Smooth muscle cell (in vitro differentiated cells): ENCODE results near the gene CLCNKB. TPM values are rescaled to one million over a fixed set of nuclear protein-coding genes. Genes with fewer than 3 reads are reported as not detected.

ENCODE experiments used
- DNase-seq: peaks from one replicate; lab custom pipeline; 2025; ENCODE audit not compliant: unreplicated experiment; lab: John Stamatoyannopoulos, UW
- H2AFZ ChIP-seq: fragments of 200-600 bp; sonication (generic); 2 replicates; pipeline ENCODE4 v1.6.0; 2016; ENCODE audit warnings: antibody characterized with exemption, low read depth, mild to moderate bottlenecking
- H3F3A ChIP-seq: fragments of 200-600 bp; sonication (generic); 2 replicates; pipeline ENCODE4 v1.6.0; 2017; ENCODE audit warnings: antibody characterized with exemption, low read depth
- H3K27ac ChIP-seq: fragments of 200-600 bp; sonication (generic); 2 replicates; pipeline ENCODE4 v1.5.1; 2016; ENCODE audit warnings: low read depth, mild to moderate bottlenecking
- H3K27me3 ChIP-seq: fragments of 200-600 bp; sonication (generic); 2 replicates; pipeline ENCODE4 v1.6.1; 2016; ENCODE audit warnings: low read depth, mild to moderate bottlenecking
- H3K36me3 ChIP-seq: fragments of 200-600 bp; sonication (generic); 2 replicates; pipeline ENCODE4 v1.5.1; 2016; ENCODE audit warnings: low read depth
- H3K4me1 ChIP-seq: fragments of 200-600 bp; sonication (generic); 2 replicates; pipeline ENCODE4 v1.5.1; 2016; ENCODE audit warnings: low read depth
- H3K4me2 ChIP-seq: fragments of 200-600 bp; sonication (generic); 2 replicates; pipeline ENCODE4 v1.6.0; 2016; ENCODE audit warnings: mild to moderate bottlenecking
- H3K4me3 ChIP-seq: fragments of 200-600 bp; sonication (generic); 2 replicates; pipeline ENCODE4 v1.5.1; 2016; ENCODE audit warnings: mild to moderate bottlenecking
- H3K79me2 ChIP-seq: fragments of 200-600 bp; sonication (generic); 2 replicates; pipeline ENCODE4 v1.6.0; 2016; ENCODE audit warnings: low read depth, mild to moderate bottlenecking
- H3K9ac ChIP-seq: fragments of 200-600 bp; sonication (generic); 2 replicates; pipeline ENCODE4 v1.6.0; 2016; ENCODE audit warnings: low read depth
- H3K9me3 ChIP-seq: fragments of 200-600 bp; sonication (generic); replicated peaks from 2 replicates; pipeline ENCODE4 v1.5.1; 2016; ENCODE audit warnings: low read depth
- H4K20me1 ChIP-seq: fragments of 200-600 bp; sonication (generic); 2 replicates; pipeline ENCODE4 v1.6.0; 2016; ENCODE audit warnings: low read depth
- WGBS: methylation state at CpG from one replicate; pipeline ENCODE4 v1.1.7; 2016; ENCODE audit warnings: low lambda C conversion rate; 5-methylcytosine and 5-hydroxymethylcytosine counted together
- polyA plus RNA-seq: library from polyadenylated mRNA; unstranded; fragments of >200 nt; fragmentation: Nextera tagmentation; extraction: Ambion mirVana; gene quantifications from 2 replicates; pipeline ENCODE4 v1.2.1, GENCODE V29; 2016
- total RNA-seq: library from RNA; depleted of rRNA; stranded (reverse); fragments of >200 nt; gene quantifications from 2 replicates; pipeline ENCODE4 v1.2.3, GENCODE V29; 2014
- TF ChIP-seq, protein P1 (sequence below): fragments of 200-600 bp; sonication (generic); IDR thresholded peaks from 2 replicates; pipeline ENCODE4 v1.5.1; 2017; ENCODE audit warnings: borderline replicate concordance, mild to moderate bottlenecking, antibody characterized with exemption; ENCODE audit not compliant: insufficient read depth, poor library complexity, severe bottlenecking

Gene CLCNKB
- total and polyA plus RNA-seq, 2 experiments from 2014 or later = 0.76 to 0.86 TPM

DNA sequence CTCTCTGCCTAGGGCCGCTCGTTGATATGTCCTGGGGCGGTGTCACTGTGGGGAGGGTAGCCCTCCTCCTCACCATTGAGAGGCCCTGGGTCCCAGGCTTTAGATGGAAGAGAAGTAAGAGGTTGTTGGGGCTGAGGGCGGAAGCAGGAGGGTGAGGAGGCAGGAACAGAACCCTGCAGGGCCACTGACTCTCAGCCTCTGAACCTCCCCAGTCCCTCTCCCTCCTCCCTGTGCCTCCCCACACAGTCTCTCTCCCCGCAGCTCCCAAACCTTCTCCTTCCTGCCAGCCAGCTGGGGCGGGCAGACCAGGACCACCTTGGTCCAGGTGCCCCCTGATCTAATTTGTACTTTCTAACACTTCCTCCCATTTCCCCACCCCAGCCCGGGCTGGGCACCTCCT, 44.2 kb downstream of the CLCNKB start:
- Histone ChIP-seq H3F3A (no peaks in the 10 kb centered on the region), H3K4me2 (no peak overlapping the region), H3K4me3 (no peak overlapping the region), H3K4me1 (no peaks in the 10 kb centered on the region), H4K20me1 (no peaks in the 10 kb centered on the region), H3K27me3 (no peaks in the 10 kb centered on the region), H2AFZ (no peak overlapping the region), H3K79me2 (no peaks in the 10 kb centered on the region), H3K27ac (no peak overlapping the region), H3K9ac (no peak overlapping the region), H3K36me3 (no peaks in the 10 kb centered on the region), H3K9me3 (no peaks in the 10 kb centered on the region)
- WGBS = 91% methylated on average over 6 of the region's 7 CpGs
- DNase-seq = no peak
- TF ChIP-seq, protein P1, sequence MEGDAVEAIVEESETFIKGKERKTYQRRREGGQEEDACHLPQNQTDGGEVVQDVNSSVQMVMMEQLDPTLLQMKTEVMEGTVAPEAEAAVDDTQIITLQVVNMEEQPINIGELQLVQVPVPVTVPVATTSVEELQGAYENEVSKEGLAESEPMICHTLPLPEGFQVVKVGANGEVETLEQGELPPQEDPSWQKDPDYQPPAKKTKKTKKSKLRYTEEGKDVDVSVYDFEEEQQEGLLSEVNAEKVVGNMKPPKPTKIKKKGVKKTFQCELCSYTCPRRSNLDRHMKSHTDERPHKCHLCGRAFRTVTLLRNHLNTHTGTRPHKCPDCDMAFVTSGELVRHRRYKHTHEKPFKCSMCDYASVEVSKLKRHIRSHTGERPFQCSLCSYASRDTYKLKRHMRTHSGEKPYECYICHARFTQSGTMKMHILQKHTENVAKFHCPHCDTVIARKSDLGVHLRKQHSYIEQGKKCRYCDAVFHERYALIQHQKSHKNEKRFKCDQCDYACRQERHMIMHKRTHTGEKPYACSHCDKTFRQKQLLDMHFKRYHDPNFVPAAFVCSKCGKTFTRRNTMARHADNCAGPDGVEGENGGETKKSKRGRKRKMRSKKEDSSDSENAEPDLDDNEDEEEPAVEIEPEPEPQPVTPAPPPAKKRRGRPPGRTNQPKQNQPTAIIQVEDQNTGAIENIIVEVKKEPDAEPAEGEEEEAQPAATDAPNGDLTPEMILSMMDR = no peak

DNA sequence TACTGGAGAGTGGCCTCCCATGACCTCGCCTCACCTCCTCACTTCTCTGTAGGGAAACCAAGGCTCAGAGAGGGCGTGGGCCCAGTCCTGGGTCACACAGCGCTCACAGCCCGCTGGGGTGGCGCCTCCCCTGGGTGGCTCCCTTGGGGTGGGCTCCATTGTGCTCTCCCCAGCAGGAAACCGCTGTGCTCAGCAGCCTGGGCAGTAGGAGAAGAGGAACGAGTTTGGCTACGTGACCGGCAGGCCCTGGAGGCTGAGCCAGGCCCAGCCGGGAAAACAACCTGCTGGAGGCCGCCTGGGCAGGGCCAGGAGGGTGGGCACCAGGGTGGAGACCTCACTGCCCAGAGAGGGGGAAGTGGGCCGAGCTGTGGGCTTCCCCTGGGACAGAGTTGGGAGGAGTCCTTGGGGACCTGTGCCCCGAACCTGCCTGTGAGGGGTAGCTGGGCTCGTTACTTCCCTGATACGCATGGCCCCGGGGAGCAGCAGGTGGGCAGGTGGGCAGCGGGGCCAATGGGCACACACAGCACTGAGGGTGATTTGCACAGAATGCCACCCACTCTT, 44.8 kb downstream of the CLCNKB start:
- Histone ChIP-seq H4K20me1 (no peaks in the 10 kb centered on the region), H3K79me2 (no peaks in the 10 kb centered on the region), H3K4me1 (peaks cover 1% of the 10 kb centered on the region), H2AFZ (no peak overlapping the region), H3K4me2 (peak overlapping the region; percentile 13), H3K4me3 (no peak overlapping the region), H3F3A (no peaks in the 10 kb centered on the region), H3K27me3 (no peaks in the 10 kb centered on the region), H3K9me3 (no peaks in the 10 kb centered on the region), H3K36me3 (no peaks in the 10 kb centered on the region), H3K9ac (no peak overlapping the region), H3K27ac (peak overlapping the region; percentile 10)
- DNase-seq = no peak
- 93% methylated on average over 17 of the region's 17 CpGs for WGBS
- TF ChIP-seq, protein P1 = no peak

DNA sequence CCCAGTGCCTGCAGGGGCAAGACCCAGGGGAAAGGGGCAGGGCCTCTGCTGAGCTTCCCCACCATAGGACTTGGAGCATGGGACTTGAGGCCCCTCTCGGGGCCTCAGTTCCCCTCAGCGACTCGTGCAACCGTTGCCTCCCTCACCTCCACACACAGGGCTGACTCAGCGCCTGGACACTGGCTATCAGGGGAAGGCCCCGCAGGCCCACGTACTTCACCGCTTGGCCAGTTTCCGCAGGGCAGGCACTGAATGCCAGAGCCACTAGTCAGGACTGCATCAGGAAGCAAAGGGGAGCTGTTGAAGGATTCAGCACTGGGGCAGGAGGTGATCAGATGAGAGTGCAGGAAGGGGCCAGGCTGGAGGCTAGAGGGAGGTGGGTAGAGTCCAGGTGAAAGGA, 45.4 kb downstream of the CLCNKB start:
- Histone ChIP-seq H3K27me3 (no peaks in the 10 kb centered on the region), H3K4me3 (no peak overlapping the region), H3K4me1 (peaks cover 5% of the 10 kb centered on the region), H3K9me3 (no peaks in the 10 kb centered on the region), H4K20me1 (no peaks in the 10 kb centered on the region), H3K27ac (peak overlapping the region; percentile 10), H2AFZ (no peak overlapping the region), H3K9ac (no peak overlapping the region), H3K4me2 (peak overlapping the region; percentile 13), H3K79me2 (no peaks in the 10 kb centered on the region), H3K36me3 (no peaks in the 10 kb centered on the region), H3F3A (no peaks in the 10 kb centered on the region)
- no peak for DNase-seq
- WGBS = 21% methylated on average over 9 of the region's 9 CpGs
- TF ChIP-seq, protein P1 = no peak
